Upper lobe of left lung (tissue), 6 donors: ENCODE measurements around the gene NLGN1. TPM values are rescaled to one million over a fixed set of nuclear protein-coding genes. Genes with fewer than 3 reads are reported as not detected.
A peak's percentile ranks its signal among the peaks of the same experiment; 100 is the strongest.

Experiments used
- ATAC-seq, 2 donors: fragments of 200-7000 bp; cut with Tn5 transposase; one replicate each; pipeline ENCODE4 v1.9.1; 2022; ENCODE audit warnings: mild to moderate bottlenecking in 2 of 2, moderate library complexity in 2 of 2; ENCODE audit not compliant: low FRiP score in 2 of 2
- DNase-seq, 2 donors: peaks; one replicate each; pipeline ENCODE4 v3.0.0-alpha.2; 2019 to 2020
- H3K27ac ChIP-seq, 4 donors: fragments of 200-600 bp; sonication (generic); one replicate each; pipeline ENCODE4 v1.5.1; 2016 to 2019
- H3K27me3 ChIP-seq, 4 donors: fragments of 200-600 bp; sonication (generic); one replicate each; pipeline ENCODE4 v1.5.1; 2017 to 2019
- H3K36me3 ChIP-seq, 4 donors: fragments of 200-600 bp; sonication (generic); one replicate each; pipeline ENCODE4 v1.5.1; 2016 to 2019
- H3K4me1 ChIP-seq, 4 donors: fragments of 200-600 bp; sonication (generic); one replicate each; pipeline ENCODE4 v1.5.1; 2018 to 2019
- H3K4me3 ChIP-seq, 4 donors: fragments of 200-600 bp; sonication (generic); one replicate each; pipeline ENCODE4 v1.5.1; 2017 to 2019; ENCODE audit warnings: mild to moderate bottlenecking in 2 of 4, moderate library complexity in 1 of 4
- H3K9me3 ChIP-seq, 4 donors: fragments of 200-600 bp; sonication (generic); one replicate each; pipeline ENCODE4 v1.5.1; 2018 to 2019
- CTCF ChIP-seq, 6 experiments: fragments of 450-650 bp in 4 of 6; fragments of 200-600 bp in 2 of 6; sonication (generic) in 2 of 6; IDR thresholded peaks; one replicate each; pipeline ENCODE4 v1.5.1; 2016 to 2019; ENCODE audit warnings: antibody characterized with exemption in 6 of 6
- EP300 ChIP-seq, 4 donors: sonication (generic); formaldehyde crosslinking; IDR thresholded peaks; one replicate each; pipeline ENCODE4 v1.5.1; 2017; ENCODE audit warnings: antibody characterized with exemption in 4 of 4, control low read depth in 2 of 4
- POLR2A ChIP-seq, 4 donors: fragments of 450-650 bp; IDR thresholded peaks; one replicate each; pipeline ENCODE4 v1.5.1; 2016 to 2017; ENCODE audit warnings: antibody characterized with exemption in 4 of 4, mild to moderate bottlenecking in 2 of 4
- POLR2AphosphoS5 ChIP-seq, 2 donors: sonication (generic); formaldehyde crosslinking; IDR thresholded peaks; one replicate each; pipeline ENCODE4 v1.5.1; 2017; ENCODE audit warnings: antibody characterized with exemption in 2 of 2
- WGBS, 2 donors: methylation state at CpG; one replicate each; pipeline ENCODE4 v1.1.5; 2017 to 2018; 5-methylcytosine and 5-hydroxymethylcytosine counted together
- total RNA-seq, 6 donors: library from RNA; depleted of rRNA in 4 of 6; stranded (reverse); fragments of >200 nt in 4 of 6; gene quantifications; one replicate each; pipeline versions ENCODE4 v1.1.0 to v1.2.1, GENCODE V29; 2016 to 2021
- donor health status: DM: no; HTN: no; CAD: no; lungs with moderate emphysema.
- donor health status: DM: no; HTN: yes; CAD: no; lungs with severe emphysema.

NLGN1 gene
- total RNA-seq, 6 donors from 2014 or later = under 0.01 to 3.5 (median 1.9) TPM

GRCh38 chr3:173614522-173614921 lies 217.0 kb downstream of the NLGN1 start:
- no peaks in the 10 kb centered on the region for H3K36me3 ChIP-seq
- no peaks in the 10 kb centered on the region for H3K27me3 ChIP-seq
- H3K27ac ChIP-seq = no peak overlapping the region
- H3K4me1 ChIP-seq = no peaks in the 10 kb centered on the region
- DNase-seq (no peak), ATAC-seq (no peak)
- no peak for TF ChIP-seq EP300 (IDR thresholded peaks at IDR 0.05)
- no peak for TF ChIP-seq POLR2A (IDR thresholded peaks at IDR 0.05)
- no peak for TF ChIP-seq POLR2AphosphoS5 (IDR thresholded peaks at IDR 0.05)
- no peak for TF ChIP-seq CTCF (IDR thresholded peaks at IDR 0.05)
- no peak overlapping the region for H3K4me3 ChIP-seq
- no peaks in the 10 kb centered on the region for H3K9me3 ChIP-seq

GRCh38 chr3:173615661-173616060 lies 218.1 kb downstream of the NLGN1 start:
- Histone ChIP-seq H3K9me3 (no peaks in the 10 kb centered on the region), H3K27me3 (no peaks in the 10 kb centered on the region), H3K4me3 (no peak overlapping the region), H3K36me3 (no peaks in the 10 kb centered on the region), H3K27ac (no peak overlapping the region), H3K4me1 (no peaks in the 10 kb centered on the region)
- DNase-seq (no peak), ATAC-seq (no peak)
- TF ChIP-seq POLR2AphosphoS5 (IDR thresholded peaks at IDR 0.05) = no peak
- TF ChIP-seq POLR2A (IDR thresholded peaks at IDR 0.05) = no peak
- TF ChIP-seq CTCF (IDR thresholded peaks at IDR 0.05) = no peak
- no peak for TF ChIP-seq EP300 (IDR thresholded peaks at IDR 0.05)

- TF ChIP-seq EP300 (IDR thresholded peaks at IDR 0.05) (no peak), POLR2AphosphoS5 (IDR thresholded peaks at IDR 0.05) (no peak), POLR2A (IDR thresholded peaks at IDR 0.05) (no peak), CTCF (IDR thresholded peaks at IDR 0.05) (no peak)
- DNase-seq (peak; percentile 1 to 42), ATAC-seq (no peak)
- Histone ChIP-seq H3K27me3 (no peaks in the 10 kb centered on the region), H3K36me3 (no peaks in the 10 kb centered on the region), H3K9me3 (no peaks in the 10 kb centered on the region), H3K4me3 (no peak overlapping the region), H3K4me1 (no peaks in the 10 kb centered on the region), H3K27ac (no peak overlapping the region)
- WGBS, 2 donors = 51 to 56% methylated on average over 5 of the region's 5 CpGs
Measured at GRCh38 chr3:173617490-173617889, 219.9 kb downstream of the NLGN1 start.

GRCh38 chr3:173618148-173618547 lies 220.6 kb downstream of the NLGN1 start:
- Histone ChIP-seq H3K27me3 (no peaks in the 10 kb centered on the region), H3K4me3 (no peak overlapping the region), H3K9me3 (no peaks in the 10 kb centered on the region), H3K36me3 (no peaks in the 10 kb centered on the region), H3K4me1 (no peaks in the 10 kb centered on the region), H3K27ac (no peak overlapping the region)
- DNase-seq (no peak), ATAC-seq (no peak)
- 92% methylated on average over 4 of the region's 4 CpGs for WGBS, 2 donors
- TF ChIP-seq POLR2AphosphoS5 (IDR thresholded peaks at IDR 0.05) (no peak), CTCF (IDR thresholded peaks at IDR 0.05) (no peak)

GRCh38 chr3:173618703-173619102 lies 221.2 kb downstream of the NLGN1 start:
- no peak for TF ChIP-seq EP300 (IDR thresholded peaks at IDR 0.05)
- no peak for TF ChIP-seq CTCF (IDR thresholded peaks at IDR 0.05)
- no peak for TF ChIP-seq POLR2AphosphoS5 (IDR thresholded peaks at IDR 0.05)
- no peak for TF ChIP-seq POLR2A (IDR thresholded peaks at IDR 0.05)
- no peaks in the 10 kb centered on the region for H3K36me3 ChIP-seq
- no peaks in the 10 kb centered on the region for H3K4me1 ChIP-seq
- H3K27me3 ChIP-seq = no peaks in the 10 kb centered on the region
- no peak overlapping the region for H3K4me3 ChIP-seq
- DNase-seq = no peak
- H3K9me3 ChIP-seq = no peaks in the 10 kb centered on the region
- ATAC-seq = no peak
- 20 to 48% methylated on average over 4 of the region's 4 CpGs for whole genome bisulfite sequencing, 2 donors
- H3K27ac ChIP-seq = no peak overlapping the region
